Placental epithelial cell (primary cell): Measurements from ENCODE around the gene CHCHD3. TPM values are rescaled to one million over a fixed set of nuclear protein-coding genes. Genes with fewer than 3 reads are reported as not detected.

Experiments used
- small RNA-seq: library from RNA; depleted of rRNA; stranded (forward); fragments of <200 nt; gene quantifications from one replicate; pipeline ENCODE3, GENCODE V24; 2012
- total RNA-seq: library from RNA; depleted of rRNA; stranded (reverse); fragments of >200 nt; gene quantifications from 2 replicates; pipeline ENCODE4 v1.2.3, GENCODE V29; 2012

Gene CHCHD3
- total RNA-seq, result 31.0 and 47.4 TPM in 2 replicates

GRCh38 chr7:133081599-133082389, at the start of gene CHCHD3:
Gene CHCHD3, minus strand, starts transcription at chr7:133082090. Its CDS starts 153 bp downstream, at chr7:133081937.

Small RNA genes lying within 50 kb of the gene (small RNA-seq; reads per million reads assigned to genes)
- not detected for gene RF00218
- gene RNU6-92P, result not detected

Other genes with a start within 250 kb of the CHCHD3 start
- gene EXOC4, start 171.0 kb upstream of the CHCHD3 start, total RNA-seq, result 65.6 and 107 TPM in 2 replicates